CD4-positive, alpha-beta T cell treated with Interleukin-1 beta for 1 hour (primary cell): ENCODE measurements around the gene PRR5.
A peak's percentile ranks its signal among the peaks of the same experiment; 100 is the strongest.

Experiments
- DNase-seq, 2 donors: peaks; one replicate each; pipeline ENCODE4 v3.0.0-alpha.2; 2020 to 2022

PRR5 gene

GRCh38 chr22:44693756-44694155 lies 8.2 kb upstream of the PRR5 start:
- DNase-seq: no peak

DNA sequence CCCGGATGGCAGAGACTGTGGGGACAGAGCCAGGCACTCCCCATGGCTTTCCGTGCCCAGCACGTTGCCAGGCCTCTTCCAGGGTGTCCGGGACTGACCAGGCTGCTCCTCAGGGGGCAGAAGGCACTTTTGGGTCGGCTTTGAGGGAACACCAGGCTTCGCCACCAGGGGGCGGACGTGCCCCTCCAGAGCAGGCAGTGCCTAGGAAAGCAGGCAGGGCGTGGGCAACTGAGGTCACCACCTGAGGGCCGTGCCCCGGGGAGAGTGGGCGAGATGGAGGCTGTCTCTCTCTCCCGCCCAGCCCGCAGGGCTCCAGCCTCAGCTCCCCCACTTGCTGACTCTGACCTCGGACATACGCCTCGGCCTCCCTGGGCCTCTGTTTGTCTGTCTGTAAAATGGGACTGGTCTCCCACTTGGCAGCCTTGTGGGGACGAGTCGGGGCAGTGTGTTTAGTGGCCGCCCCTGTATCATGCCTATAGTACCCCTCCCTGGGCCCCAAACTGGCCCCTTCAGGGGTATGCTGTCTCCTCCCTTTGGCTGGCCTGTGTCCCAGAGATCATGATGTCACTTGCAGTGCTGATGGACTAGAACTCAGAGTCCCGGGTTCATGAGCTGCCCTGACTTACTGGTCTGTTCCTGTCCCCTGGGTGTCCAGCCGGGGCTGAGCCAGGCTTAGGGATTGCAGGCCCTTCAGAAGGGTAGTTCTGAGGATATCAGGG lies 4.4 kb upstream of the PRR5 start:
- DNase-seq: peak; percentile 83 to 86

DNA sequence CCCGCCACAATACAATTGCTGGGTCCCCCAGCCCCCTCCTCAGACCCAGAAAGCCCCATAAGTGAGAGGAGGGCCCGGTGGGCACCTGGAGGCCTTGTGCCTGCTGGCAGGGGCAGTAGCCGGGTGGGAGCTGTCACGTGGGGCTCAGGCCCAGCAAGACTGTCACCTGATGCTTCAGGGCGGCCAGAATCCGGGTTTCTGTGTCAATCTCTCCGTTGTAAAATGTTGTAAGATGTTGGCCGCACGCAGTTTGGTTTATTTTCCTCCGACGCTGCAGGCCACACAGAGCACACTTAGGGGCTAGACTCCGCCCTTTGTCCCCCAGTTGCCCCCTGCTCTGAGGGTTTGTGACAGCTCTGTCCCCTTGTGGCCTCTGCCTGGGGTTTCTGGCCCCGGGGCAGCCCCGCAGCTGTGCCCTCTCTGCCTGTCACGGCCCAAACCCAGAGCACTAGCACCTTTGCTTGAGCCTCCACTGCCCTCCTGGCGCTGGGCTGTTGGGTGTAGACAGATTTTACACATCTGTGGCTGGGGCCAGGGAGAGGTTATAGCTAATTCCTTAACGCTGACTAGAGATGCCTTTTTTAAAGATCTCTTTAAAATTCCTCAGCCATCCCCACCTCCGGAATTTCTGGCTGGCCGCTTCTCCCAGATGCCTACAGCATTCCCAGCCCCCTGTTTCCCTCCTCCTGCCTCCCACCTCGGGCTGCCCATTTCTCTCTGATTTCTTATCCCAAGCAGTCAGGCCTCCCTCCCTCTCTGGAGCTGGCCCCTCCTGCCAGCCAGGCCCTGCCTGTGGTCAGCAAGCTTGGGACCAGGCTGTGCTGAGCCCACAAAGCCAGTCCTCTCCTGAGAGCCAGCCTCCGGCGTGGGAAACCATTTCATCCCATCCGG lies 3.2 kb upstream of the PRR5 start:
- DNase-seq: no peak

DNA sequence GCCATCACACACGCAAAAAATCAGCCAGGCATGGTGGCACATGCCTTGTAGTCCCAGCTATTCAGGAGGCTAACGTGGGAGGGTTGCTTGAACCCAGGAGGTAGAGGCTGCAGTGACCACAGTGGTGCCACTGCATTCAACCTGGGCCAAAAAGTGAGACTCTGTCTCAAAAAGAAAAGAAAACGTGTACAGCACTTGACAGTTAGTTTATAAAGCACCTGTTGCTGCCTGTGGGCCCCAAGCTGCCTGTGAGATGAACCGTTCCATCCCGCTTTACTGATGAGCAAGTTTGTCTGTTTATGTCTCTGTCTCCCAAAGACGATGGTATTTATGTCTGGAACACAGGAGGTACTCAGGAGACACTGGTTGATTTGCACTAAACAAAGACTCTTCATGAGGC lies 1.5 kb upstream of the PRR5 start:
- DNase-seq: no peak

DNA sequence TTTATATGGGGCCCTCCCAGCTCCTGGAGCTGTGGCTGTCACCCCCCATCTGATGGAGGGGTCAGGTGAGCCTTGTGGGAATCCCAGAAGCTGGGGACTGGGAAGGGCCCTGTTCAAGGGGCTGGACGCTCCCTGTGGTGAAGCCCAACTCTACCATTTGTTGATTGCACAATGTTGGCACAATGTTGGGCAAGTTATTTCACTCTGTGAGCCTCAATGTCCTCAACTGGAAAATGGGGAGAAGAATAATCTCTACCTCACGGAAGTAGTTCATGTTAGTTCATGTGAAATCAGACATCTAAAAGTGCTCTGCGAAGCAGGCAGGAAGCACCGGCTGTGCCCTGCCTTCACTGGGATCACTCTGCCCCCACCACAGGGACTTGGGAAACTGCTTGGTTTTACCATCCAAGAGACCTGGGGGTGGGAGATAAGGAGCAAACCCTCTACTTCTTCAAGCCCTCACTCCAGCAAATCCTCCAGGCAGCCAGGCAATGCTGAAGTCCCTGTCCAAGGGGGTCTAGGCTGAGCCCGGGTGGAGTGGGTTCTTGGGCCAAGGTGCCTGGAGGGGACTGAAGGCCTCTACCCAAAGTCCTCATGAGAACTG lies 715 bp upstream of the PRR5 start:
- no peak for DNase-seq

DNA sequence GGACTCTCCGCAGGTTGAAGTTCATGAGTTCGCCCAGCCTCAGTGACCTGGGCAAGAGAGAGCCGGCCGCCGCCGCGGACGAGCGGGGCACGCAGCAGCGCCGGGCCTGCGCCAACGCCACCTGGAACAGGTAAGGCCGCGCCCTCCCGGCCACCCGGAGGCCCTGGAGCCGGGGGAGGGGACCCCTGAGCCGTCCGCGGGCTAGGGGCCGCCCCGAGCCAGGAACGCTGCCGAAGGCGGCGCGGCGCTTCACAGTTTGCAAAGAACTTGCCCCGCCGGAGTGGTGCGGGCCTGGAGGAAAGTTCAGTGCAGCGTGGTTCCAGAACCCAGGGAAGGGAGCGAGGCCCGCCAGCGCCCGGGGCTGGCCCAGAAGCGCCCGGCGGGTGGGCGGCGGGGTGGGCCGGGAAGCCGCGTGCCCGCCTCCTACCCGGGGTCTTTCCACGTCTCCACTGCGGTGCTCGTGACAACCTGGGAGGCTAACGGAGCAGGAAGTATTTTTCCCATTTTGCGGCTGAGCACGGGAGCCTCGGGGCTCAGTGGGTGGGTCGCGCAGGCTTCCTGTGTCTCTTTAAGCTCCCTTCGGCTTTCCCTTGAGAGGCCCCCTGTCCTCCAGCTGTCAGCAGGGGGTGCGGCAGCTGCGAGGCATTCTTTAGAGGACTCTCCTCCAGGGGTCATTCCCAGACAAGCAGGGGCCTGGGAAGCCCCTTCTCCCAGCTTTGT lies 635 bp downstream of the PRR5 start:
- peak in 1 of 2 donors; percentile 13 for DNase-seq

DNA sequence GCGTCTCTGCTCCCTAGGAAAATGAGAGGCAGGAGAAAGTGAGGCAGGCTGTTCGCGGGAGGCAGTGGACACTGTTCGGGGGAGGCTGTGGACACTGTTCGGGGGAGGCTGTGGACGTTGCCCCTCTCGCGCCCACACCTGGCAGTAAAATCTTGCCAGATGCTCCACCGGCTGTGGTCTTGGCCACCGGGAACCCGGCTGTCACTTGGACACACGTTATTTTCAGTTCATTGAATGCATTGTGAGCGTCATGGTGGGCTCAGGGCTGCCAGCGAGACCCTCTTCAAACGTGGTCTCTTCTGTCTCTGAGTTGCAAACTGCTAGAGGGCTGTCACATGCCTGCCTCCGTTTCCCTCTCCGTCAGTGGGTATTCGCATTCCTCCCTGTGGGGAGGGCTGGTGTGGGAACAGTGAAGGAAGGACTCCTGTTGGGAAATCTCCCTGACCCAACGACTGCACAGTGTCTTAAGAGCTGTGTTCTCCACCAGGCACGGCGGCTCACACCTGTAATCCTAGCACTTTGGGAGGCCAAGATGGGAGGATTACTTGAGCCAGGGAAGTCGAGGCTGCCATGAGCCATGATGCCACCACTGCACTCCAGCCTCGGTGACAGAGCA lies 1.4 kb downstream of the PRR5 start:
- no peak for DNase-seq

DNA sequence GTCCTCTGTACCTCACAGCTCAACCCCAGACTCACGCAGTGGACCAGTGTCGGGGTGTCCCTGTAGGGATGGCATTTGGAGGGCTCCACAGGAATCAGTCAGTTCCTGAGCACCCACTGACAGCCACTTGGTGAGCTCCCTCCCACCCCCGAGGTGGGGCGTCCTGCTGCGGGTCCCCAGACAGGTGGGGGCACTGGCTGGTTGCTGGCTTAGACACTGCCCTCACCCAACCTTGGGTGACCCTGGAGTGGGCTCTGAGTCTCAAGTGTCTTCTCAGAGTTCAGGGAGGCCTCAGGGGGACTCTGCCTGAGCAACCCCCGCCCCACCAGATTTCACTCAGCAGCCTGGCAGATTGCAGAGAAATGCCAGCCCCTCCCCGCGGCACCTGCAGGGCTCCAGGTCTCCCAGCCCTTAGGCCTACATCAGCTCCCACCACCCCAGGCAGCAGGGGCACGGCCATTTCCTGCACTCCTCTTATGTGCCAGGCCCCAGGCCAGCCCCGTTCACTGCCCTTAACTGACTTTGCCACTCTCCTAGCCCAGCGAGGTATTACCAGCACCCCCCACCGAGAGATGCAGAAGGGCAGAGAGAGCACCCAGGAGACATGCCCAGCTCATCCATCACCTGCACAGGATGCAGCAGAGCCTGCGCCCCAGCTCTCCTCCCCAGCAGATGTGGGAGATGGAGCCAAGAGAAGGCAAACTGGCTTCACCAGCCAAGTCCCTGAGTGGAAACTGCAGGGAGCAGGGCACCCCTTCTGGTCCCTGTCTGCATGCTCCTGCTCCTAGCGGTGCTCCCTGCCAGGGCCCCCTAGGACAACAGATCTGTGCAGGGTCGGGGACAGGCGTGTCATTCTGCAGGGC lies 2.4 kb downstream of the PRR5 start:
- DNase-seq: no peak

DNA sequence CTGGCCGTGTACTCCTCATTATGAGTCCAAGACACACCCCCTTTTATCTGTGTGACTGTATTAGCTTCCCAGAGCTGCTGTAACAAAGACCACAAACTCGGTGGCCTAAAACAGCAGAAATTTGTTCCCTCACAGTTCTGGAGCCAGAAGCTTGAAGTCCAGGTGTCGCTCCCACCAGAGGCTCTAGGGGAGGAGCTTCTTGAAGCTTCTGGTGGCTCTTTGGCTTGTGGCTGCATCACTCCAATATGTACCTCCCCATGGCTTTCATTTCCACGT lies 3.0 kb downstream of the PRR5 start:
- no peak for DNase-seq

GRCh38 chr22:44706488-44706887 lies 4.5 kb downstream of the PRR5 start:
- no peak for DNase-seq

GRCh38 chr22:44707178-44707577 lies 5.2 kb downstream of the PRR5 start:
- DNase-seq: no peak

- DNase-seq: no peak
Measured at GRCh38 chr22:44707752-44708151, 5.7 kb downstream of the PRR5 start.

DNA sequence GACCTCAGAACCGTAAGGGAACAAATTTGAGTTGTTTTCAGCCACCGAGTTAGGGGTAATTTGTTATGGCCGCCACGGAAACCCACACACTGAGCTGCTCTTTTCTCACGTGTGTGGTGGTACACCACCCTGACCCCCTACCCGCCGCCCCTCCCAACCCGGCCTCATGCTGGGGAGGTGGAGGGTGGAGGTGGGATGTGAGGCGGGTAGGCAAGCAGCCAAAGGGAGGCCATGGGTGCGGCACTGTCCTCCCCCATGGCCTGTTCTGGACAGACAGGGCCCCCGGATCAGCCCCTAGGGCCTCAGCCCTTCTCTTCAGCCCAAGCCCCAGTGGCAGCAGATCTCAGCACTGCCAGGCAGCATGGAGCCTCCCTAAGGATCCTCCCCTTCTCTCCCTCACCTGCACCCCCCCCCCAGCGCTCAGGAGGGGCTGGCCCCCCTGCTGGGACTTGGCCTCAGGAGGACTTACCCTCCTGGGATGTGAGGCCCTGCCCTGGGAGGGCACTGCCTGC lies 7.9 kb downstream of the PRR5 start:
- peak; percentile 34 to 43 for DNase-seq

DNA sequence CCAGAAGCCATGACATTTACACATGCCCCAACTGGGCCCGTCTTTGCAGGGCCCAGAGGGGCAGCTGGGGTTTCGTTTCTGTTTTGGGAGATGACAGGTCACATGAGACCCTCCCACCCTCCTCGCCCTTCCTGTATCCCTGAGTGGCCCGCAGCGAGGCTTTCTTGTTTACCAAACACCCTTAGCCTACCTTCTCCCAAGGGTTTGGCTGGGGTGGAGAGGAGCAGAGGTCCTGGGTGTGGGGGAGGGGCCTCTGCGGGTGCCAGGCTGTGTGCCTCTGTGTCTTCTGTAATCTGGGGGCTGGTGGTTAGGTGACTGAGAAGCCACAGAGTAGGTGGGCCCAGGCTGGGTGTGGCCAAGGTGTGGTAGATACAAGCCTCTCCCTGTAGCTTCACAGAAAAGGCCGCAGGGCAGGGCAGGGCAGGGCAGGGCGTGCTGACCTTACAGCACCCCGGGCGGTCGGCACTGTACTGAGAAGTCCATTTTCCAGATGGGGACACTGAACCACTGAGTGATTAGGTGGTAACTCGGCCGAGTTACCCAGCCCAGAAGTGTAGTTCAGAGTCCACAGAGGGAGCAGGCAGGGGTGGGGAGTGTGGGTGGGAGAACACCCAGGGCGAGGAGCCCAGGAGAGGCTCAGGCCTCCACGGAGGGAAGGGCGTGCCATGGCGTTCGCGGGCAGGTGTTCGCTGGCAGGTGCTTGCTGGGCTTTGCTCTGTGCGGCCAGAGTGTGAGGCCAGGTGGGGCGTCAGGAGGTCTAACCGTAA lies 8.7 kb downstream of the PRR5 start:
- DNase-seq: peak; percentile 39 to 53

DNA sequence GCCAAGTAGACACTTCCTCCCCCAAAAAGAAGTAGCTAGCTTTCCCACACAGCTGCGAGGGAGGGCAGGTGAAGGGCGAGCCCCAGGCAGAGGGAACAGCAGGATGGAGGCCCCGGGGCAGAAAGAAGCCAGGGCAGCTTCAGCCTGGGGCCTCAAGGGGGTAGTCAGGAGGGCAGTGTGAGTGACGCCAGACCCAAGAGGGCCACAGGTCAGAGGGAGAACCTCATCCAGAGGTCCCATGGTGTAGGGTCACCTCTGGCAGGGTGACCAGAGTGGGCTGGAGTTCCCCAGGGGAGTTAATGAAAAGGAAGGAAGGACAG lies 9.2 kb downstream of the PRR5 start:
- no peak for DNase-seq

DNA sequence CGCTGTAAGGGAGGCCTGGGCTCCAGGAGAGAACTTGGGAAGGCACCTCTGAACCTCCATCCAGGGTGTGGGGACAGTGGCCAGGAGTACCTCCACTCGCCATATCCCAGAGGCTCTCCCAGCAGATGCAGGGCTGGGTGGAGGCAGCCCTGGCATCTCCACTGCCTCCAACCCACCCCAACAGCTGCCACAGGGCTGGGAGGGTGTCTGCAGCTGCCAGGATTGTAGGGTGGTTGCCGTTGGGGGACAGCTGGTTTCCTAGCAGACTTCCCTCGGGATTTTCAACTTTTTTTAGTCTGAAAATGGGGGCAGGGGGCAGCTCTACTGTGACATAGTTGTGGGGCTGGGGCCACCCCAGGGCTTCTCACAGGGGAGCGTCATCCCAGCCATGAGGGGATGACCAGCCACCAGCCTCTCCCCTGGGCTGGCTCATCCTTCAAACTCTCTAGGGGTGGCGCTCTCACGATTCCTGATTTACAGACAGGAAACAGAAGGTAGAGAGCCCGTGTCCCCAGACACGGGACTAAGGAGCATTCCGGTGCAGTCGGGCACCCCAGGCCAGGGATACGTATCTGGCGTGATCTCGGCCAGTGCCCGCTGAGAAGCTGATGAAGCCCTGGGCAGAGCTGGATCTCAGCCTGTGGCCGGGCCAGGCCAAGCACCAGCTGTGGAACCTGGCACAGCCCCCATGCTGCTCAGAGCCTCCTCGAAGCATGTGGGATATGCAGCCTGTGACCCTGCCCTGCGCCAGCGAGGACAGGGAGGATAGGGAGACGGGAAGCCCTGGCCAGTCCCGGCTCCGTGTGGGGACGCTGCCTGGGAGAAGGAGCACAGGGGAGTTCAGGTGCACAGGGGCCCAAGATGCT lies 9.9 kb downstream of the PRR5 start:
- no peak for DNase-seq

GRCh38 chr22:44712962-44713361 lies 11.0 kb downstream of the PRR5 start:
- no peak for DNase-seq

DNA sequence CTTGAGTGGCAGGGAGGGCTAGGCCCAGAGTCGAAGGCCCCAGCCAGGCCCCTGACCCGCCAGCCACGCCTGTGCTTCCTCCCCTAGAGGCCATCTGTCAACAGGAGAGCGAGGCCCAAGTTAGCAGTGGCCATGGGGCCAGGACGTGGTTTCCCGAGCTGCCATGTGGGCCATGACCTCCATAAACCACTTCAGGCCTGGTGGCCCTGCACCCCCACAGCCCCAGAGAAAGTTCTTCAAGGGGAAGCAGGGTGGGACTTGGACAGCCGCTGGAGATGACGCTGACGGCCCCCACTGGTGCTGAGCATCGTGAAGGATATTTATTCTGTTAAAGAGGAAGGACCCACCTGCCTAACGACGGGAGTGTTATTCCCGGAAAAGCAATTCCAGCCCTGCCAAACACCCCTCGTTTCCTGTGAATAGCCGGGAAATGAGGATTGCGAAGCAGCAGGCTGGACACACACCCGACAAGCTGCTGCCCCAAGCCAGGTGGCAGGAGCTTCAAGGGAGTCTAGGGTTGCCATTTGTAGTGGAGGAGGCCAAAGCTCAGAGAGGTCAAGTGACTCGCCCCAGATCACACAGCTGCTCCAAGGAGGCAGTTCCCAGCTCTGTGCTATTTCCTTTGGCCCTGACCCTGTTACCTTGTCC lies 12.8 kb downstream of the PRR5 start:
- no peak for DNase-seq

GRCh38 chr22:44718418-44718817 lies 16.4 kb downstream of the PRR5 start:
- no peak for DNase-seq
